Mammary epithelial cell (primary cell): ENCODE data around the gene EPB41L5.

Experiments used
- CTCF ChIP-seq, 2 donors: IDR thresholded peaks in 1 of 2; conservative IDR thresholded peaks in 1 of 2; 2 replicates each; pipeline ENCODE4 v1.5.1; 2011 to 2012; ENCODE audit warnings: inconsistent platforms in 2 of 2, low read length in 2 of 2, mild to moderate bottlenecking in 2 of 2, control low read depth in 1 of 2, low read depth in 1 of 2; ENCODE audit not compliant: insufficient read depth in 1 of 2; ENCODE audit errors: extremely low read depth in 1 of 2
- EZH2 ChIP-seq: IDR thresholded peaks from 2 replicates; pipeline ENCODE4 v1.6.1; 2012; ENCODE audit warnings: low read length, inconsistent platforms, borderline replicate concordance

- TF ChIP-seq CTCF (conservative IDR thresholded peaks at IDR 0.05 in 1 of 2, IDR thresholded peaks at IDR 0.05 in 1 of 2; ENCODE audit: extremely low read depth in 1 of 2, insufficient read depth in 1 of 2, low read depth in 1 of 2, low read length in 2 of 2) (no peak), EZH2 (no peak)
Measured at GRCh38 chr2:120179396-120179795, 166.5 kb downstream of the EPB41L5 start.
